Stimulated activated CD4-positive, alpha-beta T cell treated with anti-CD3 and anti-CD28 coated beads, Interleukin-1b, Interleukin-23, amount 100 ng/mL, for 24 hours (primary cell): ENCODE results near the gene ZBED3.
A peak's percentile ranks its signal among the peaks of the same experiment; 100 is the strongest.

Experiments used
- DNase-seq, 4 experiments: peaks; one replicate each; pipeline ENCODE4 v3.0.0-alpha.2; 2020; ENCODE audit warnings: low read depth in 4 of 4, low spot score in 1 of 4

ZBED3 gene

DNA sequence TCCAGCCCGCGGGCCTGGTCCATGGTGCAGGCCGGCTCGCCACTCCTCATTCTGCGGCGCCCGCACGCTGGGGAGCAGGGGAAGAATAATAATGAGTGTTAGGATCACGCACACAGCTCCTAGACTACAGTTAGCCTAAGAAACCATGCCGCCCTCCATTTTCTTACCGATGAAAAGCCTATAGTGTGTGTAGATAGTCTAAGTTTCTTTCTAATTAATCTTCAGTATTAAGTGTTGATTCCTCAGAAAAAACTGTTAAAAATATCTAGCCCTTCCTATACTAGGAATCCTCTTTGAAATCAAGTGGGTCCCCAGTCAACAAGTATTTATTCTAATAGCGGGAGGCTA, 9.3 kb downstream of the ZBED3 start:
- DNase-seq: no peak

DNA sequence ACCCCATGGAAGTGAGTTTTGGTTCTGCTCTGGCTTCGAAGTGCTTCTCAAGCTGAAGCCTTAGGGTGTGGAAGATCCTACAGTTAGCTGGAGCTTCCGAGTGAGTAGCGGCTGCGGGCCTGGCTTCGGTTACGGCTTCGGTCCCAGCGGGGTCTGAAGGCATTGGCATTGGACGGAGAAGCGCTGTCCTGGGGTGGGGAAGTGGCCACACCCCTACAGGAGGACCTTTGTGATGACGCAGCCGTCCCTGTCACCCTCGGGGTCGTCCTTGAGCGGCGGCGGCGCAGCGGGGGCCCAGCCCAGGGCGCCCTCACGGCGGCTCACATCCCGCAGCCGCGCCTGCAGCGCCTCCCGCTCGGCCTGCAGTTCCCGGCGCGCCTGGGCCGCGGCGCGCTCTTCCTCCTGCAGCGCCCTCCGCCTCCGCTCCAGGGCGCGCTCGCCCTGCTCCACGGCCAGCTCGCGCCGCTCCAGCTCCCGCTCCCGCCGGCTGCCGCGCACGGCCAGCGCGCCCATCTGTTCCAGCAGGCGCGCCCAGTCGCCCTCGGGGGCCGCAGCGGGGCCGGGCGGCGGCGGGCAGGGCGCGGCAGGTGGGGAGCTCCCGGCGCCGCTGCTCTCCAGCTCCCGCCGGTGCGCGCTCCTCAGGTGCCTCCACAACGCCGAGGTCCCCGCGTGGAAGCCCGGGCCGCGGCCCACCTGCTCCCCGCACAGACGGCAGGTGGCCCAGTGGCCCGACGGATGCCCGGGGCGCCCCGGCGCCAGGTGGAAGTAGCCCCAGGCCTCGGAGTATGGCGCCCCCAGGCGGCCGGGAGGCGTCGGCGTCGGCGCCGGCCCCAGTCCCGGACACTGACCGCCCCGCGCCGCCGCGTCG, 9.9 kb downstream of the ZBED3 start:
- peak in 3 of 4 experiments; percentile 24 to 55 (median 45) for DNase-seq

- DNase-seq: no peak
Measured at GRCh38 chr5:77074745-77075144, 12.3 kb downstream of the ZBED3 start.

DNA sequence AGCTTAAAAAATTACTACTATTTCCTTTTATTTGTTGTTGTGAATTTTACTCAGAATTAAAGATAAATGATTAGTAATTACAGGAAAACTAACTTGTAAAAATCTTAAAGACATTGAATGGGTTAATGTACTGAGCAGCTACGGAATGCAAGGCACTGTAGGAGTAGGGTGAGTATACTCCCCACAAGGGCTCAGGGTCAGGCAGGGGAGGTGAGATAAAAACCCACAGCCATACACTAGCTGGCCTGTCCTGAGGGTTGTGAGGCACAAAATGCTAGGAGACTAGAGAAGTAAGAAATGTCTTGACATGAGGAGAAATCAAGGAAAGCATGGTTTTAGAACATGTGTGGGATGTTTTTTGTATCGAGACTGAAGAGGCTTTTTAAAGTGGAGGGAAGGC, 13.4 kb downstream of the ZBED3 start:
- no peak for DNase-seq

DNA sequence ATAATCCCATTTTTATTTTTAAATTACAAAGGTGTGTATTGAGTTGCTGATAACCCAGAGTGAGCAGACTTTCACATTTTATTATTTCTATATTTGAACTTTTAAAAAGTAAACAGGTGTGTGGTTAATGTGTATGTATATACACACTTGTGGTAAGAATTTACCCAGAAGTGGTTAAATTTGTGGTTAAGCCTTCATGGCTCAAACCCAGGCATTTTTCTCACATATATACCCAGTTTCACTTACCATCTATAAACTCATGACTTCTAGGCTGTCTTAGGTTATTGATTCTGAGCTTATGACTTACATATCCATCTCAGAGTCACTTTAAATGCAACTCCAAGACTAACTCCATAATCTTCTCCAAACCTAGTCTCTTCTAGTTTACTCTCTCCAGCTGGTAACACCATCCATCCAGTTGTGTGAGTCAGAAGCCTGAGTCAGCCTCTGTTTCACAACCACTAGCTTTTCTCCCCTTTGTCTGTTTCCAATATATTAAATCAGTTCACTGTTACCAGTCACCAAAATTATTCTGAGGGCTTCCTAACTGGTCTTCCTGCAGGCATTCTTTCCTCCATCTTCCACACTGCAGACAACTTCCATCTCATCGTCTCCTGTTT, 20.2 kb downstream of the ZBED3 start:
- no peak for DNase-seq

- no peak for DNase-seq
Measured at GRCh38 chr5:77066184-77066583, 20.9 kb downstream of the ZBED3 start.

- DNase-seq: no peak
Measured at GRCh38 chr5:77065256-77065655, 21.8 kb downstream of the ZBED3 start.

DNA sequence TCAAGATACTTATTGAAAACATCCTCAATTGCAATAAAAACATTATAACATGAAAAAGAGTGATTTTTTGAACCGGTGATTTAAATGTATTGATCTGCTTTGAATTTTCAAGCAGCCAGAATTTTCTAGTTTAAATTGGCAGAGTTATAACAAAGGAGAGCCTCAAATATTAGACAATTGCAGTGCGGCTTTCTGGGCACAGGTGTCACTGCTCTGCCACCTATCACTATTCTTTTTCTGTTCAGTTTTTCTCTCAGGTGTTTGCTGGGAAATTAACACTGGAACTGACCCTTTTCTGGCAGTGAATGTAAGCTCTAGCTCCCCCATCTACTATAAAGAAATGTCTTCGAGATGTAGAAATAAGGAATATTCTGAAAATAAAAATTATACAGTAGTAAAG, 23.0 kb downstream of the ZBED3 start:
- DNase-seq: no peak

- DNase-seq: no peak
Measured at GRCh38 chr5:77046416-77047073, 40.5 kb downstream of the ZBED3 start.

- no peak for DNase-seq
Measured at GRCh38 chr5:77035950-77036349, 51.1 kb downstream of the ZBED3 start.

- no peak for DNase-seq
Measured at GRCh38 chr5:77033338-77033737, 53.7 kb downstream of the ZBED3 start.

- no peak for DNase-seq
Measured at GRCh38 chr5:77032635-77033034, 54.5 kb downstream of the ZBED3 start.

DNA sequence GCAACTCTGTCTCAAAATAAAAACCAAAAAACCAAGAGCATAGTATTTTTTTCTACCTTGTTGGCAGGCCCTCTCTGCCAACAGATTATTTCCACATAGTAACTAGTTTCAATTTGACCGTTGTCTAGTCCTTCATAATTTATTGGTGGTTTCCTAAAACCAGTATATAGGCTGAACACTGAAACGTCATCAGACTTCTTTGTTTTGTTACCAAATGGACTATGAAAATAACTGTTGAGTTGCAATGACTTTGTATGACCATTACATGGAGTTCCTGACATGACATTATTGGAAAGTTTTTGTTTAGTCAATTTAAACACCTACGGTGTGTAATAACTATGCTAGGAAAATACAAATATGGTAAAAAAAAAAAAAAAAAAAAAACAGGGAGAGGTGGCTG, 55.2 kb downstream of the ZBED3 start:
- DNase-seq: no peak

DNA sequence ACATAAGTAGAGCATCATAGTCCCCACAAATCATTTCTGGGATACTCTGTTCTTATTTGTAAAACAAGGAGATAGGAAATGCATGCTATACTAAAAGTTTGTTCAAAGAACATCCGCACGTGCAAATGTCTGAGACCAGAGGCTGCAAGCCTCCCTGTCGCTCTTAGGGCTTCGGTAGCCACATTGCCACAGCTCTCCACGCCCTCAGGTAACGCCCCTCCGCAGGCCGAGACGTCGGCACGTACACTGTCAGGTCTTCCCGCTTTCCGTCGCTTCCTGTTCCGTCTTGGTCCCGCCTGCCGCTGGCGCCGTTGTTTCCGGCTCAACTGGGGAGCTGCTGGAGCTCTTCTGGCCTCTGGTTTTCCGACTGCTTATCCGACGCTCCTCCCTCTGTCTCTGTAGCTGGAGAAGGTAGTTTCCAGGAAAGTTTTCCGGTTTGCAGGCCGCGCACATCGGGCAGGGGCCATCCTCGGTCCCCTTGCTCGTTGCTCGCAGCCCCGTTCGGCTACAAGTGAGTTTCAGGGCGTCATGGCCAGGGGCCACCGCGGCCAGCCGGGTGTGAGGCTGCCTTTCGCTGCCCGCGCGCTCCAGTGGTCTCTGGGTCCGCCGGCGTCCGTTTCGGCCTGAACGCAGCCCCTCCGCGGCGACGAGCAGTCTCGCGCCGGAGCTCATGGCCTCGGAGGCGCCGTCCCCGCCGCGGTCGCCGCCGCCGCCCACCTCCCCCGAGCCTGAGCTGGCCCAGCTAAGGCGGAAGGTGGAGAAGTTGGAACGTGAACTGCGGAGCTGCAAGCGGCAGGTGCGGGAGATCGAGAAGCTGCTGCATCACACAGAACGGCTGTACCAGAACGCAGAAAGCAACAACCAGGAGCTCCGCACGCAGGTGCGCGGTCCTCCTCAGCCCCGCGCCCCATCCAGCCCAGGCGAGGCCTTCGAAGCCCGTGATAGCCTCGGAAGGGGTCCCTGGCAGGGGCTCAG, 56.7 kb downstream of the ZBED3 start, which contains the start of gene AGGF1:
AGGF1 (plus strand) TSS at position 308 of the 975 bp plus-strand sequence; CDS start at position 671, 363 bp downstream.
- DNase-seq: peak; percentile 72 to 90 (median 80)

DNA sequence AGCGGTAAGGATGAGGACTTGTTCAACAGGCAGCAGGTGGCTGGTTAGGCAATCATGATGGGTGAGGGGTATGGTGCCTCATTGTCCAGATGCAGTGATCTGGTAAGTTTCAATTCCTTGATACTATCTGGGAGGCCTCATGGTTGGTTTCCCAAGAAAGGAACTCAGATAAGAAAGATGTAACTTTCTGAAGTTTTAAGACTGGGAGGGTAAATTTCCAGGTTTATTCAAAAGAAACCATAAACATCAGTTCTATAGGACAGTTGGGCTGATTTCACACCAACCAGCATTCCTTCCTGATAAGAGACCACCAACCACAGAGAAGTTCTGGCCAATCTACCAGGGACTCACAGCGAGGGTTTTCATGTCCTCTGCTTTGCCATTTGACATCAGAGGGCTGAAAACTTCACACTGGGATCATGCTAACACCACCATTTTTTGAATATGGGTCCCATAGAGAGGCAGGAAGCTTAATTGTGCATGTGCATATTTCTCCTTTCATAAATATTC, 57.7 kb downstream of the ZBED3 start:
- DNase-seq: no peak

DNA sequence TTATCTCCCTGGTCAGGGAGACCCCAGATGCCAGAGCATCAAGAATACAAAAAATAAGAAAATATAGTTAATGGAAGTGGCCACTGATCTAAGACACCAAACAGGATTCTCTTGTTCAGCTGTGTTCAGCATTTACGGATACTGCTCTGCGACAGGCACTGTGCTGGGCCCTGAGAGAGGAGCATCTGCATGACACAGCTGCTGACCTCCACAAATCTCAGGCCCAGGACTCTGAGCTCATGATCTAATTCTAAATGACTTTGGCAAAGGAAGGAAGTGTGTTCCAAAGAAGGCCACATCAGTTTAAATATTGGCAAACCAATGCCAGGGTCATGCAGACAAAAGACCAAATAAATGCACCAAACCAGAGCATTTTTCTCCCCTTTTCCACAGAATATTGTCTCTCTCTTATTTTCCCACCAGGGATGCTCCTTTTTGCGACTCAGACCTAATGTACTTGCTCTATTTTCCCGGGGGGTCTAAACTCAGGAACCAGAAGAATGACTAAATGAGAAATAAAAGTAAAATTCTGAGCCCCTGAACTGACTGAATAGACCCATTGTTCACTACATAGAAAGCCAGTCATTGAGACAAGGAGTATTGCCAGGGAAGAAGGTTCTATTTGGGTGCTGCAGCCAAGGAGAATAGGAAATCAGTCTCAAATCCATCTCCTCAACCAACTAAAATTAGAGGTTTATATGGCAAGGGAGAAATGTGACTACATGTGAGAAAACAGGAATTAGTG, 58.3 kb downstream of the ZBED3 start:
- DNase-seq: no peak

GRCh38 chr5:77024490-77024889, 62.6 kb downstream of the ZBED3 start:
- DNase-seq: no peak

DNA sequence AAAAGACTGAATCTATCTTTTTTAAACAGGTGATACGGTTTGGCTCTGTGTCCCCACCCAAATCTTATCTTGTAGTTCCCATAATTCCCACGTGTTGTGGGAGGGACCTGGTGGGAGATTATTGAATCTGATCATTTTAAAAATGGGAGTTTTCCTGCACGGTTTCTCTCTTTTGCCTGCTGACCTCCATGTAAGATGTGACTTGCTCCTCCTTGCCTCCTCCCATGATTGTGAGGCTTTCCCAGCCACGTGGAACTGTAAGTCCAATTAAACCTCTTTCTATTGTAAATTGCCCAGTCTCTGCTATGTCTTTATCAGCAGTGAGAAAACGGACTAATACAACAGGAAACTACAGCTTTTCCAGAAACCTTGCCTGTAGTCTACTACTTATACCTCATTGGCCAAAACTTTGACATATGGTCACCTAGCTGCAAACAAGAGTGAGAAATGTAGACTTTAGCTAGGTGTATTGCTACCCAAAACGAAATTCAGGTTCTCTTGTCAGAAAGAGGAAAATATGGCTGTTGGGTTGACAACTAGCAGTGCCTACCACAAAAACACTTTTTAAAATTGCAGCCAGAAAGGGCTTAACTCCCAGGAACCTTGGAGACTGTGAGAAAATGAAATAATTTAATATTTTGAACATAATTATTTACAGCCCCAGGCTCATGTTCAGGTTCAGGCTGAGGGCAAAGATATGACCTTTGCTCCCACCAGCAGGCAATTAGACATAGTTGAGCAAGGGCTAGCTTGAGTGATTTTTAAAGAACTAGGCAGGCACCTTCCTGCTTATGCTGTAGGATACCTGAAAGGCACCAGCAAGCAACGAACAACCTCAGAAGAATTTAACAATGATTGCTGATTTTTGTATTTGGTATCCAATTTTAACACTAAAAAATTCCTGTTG, 64.3 kb downstream of the ZBED3 start:
- DNase-seq: no peak
